Stimulated activated CD4-positive, alpha-beta T cell treated with anti-CD3 and anti-CD28 coated beads, Interleukin-4, amount 100 ng/mL, for 24 hours (primary cell): Measurements from ENCODE around the gene ALKBH2.

ENCODE experiments used
- DNase-seq: peaks from one replicate; pipeline ENCODE4 v3.0.0-alpha.2; 2020

The ALKBH2 gene

GRCh38 chr12:109113661-109114321 lies 20.5 kb upstream of the ALKBH2 start:
- no peak for DNase-seq

DNA sequence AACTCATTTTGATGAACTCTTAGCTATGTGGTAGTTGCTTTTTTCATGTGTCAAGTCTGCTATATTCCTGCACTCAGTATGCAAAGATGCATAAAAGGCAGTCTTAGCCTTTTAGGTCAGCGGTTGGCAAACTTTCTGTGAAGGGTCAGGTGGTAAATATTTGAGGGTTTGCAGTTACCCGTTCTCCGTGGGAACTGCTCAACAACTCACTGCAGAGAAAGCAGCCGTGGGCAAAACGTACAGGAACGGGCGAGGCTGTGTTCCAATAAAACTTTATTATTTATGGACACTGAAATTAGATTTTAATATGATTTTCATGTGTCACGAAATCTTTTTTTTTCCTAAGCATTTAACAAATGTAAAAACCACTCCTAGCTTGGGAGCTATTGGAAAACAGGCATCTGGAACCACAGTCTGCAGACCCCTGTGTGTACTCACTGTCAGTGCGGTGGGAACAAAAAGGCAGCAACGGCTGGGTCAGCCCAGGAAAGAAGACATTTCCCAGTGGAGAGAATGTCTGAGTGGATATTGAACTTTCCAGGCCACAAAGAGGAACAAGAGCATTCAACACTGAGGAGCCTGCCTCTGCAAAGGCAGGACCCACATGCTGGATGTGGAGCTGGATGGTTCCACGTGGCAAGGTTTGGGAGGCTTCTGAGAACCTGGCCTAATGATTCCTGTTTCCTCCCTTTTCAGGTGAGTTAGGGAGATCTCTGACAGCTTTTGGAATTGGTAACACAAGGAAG lies 19.6 kb upstream of the ALKBH2 start:
- no peak for DNase-seq

DNA sequence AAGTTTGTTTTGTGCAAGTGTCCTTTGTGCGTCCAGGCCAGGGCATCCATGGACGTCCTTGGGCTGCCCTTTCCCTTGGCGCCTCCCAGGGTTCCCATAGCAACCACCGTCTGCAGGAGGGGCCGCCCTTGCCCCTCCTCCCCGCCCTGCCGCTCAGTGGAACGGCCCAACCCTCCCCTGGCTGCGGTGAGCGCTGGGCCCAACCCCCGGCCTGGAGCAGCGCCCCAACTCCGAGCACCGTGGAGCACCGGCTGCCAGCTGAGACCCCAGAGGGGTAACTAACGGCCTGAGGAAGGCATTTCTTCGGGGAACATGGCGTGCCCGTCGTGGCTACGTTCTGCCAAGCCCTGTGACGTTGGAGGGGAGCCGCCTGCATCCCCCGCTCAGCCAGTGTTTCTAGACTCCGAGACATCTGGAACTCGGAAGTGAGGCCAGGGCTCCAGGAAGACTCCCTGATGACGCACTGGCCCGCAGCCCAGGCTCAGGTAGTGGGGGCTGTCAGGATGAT lies 17.8 kb upstream of the ALKBH2 start:
- peak; percentile 43 for DNase-seq

DNA sequence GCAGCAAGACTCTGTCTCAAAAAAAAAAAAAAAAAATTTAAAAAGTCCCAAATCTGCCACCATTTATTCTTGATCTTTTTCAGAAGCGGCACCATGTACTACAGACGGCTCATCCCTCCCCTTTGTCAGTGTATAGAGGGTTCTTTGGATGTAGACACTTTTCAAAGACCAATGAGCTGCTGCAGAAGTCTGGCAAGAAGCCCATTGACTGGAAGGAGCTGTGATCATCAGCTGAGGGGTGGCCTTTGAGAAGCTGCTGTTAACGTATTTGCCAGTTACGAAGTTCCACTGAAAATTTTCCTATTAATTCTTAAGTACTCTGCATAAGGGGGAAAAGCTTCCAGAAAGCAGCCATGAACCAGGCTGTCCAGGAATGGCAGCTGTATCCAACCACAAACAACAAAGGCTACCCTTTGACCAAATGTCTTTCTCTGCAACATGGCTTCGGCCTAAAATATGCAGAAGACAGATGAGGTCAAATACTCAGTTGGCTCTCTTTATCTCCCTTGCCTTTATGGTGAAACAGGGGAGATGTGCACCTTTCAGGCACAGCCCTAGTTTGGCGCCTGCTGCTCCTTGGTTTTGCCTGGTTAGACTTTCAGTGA lies 16.6 kb upstream of the ALKBH2 start:
- DNase-seq: no peak

GRCh38 chr12:109105176-109105575 lies 11.9 kb upstream of the ALKBH2 start:
- no peak for DNase-seq

DNA sequence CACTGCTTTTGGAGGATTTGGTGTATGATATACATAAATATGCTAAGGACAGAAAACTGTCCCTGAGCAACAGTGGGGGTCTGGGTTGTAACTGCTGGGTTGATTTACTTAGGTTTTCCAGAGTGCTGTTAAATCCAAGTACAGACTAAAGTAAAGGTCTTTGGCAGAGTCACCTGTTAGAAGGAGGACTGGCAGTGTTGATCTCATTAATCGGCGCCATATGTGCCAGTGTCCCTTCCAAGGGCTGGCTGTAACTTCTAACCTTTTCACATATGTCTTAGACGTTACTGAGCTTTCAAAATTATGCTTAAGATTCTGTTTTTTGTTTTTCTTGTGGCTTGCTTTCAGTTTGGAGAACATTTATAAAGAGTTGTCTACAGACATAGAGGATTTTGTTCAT lies 9.2 kb upstream of the ALKBH2 start:
- no peak for DNase-seq

- DNase-seq: no peak
Measured at GRCh38 chr12:109100741-109101140, 7.5 kb upstream of the ALKBH2 start.

DNA sequence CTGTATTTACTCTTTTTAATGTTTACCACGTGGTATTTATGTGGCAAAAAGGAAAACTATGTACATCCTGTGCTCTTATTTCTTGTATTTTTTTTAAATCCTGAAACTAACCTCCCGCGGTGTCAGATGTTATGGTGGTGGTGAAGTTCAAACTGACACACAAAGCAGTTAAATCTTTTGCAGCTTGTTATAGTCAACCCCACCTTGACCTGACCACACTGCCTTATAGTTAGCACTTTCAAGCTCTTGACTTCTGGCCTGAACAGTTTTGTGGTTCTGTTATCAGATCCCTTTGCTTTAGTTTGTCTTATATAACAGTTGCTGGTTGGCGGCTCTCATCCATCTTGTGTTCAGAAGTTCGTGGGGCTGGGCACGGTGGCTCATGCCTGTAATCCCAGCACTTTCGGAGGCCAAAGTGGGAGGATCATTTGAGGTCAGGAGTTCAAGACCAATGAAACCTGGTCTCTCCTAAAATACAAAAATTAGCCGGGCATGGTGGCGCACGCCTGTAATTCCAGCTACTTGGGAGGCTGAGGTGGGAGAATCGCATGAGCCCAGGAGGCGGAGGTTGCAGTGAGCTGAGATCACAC lies 6.3 kb upstream of the ALKBH2 start:
- DNase-seq: no peak

DNA sequence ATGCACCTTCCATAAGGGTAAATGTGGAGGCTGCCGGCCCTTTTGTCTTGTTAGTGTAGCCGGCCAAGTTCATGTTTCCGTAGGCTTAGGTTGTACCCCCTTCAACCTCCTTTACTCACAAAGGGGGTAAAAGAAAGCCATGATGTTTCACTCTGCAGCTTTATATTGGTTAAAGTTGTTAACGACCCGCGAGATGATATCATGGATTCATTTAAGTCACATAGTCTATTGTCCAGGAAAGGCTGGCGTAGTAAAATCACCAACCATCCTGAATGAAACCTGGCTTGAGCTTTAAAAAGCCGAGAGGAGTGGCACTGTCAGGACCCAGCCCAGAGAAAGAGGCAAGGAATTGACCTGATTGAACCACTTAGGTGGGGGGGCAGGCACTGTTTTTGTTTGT lies 5.4 kb upstream of the ALKBH2 start:
- no peak for DNase-seq

DNA sequence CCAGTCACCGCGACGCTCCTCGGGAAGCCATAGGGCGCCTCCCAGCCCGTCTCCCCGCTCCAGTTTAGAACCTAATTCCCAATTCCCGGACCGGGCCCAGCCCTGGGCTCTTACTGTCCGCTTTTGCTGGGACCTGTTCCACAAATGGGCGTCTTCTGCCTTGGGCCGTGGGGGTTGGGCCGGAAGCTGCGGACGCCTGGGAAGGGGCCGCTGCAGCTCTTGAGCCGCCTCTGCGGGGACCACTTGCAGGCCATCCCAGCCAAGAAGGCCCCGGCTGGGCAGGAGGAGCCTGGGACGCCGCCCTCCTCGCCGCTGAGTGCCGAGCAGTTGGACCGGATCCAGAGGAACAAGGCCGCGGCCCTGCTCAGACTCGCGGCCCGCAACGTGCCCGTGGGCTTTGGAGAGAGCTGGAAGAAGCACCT lies 4.9 kb upstream of the ALKBH2 start:
- DNase-seq: no peak

- peak; percentile 98 for DNase-seq
Measured at GRCh38 chr12:109097435-109098182, 4.3 kb upstream of the ALKBH2 start, which contains the start of gene UNG. UNG (plus strand) TSS chr12:109097597; CDS start chr12:109097680, 83 bp downstream.

GRCh38 chr12:109097140-109097434 lies 3.8 kb upstream of the ALKBH2 start:
- DNase-seq: no peak

- no peak for DNase-seq
Measured at GRCh38 chr12:109092497-109093021, 713 bp downstream of the ALKBH2 start.

DNA sequence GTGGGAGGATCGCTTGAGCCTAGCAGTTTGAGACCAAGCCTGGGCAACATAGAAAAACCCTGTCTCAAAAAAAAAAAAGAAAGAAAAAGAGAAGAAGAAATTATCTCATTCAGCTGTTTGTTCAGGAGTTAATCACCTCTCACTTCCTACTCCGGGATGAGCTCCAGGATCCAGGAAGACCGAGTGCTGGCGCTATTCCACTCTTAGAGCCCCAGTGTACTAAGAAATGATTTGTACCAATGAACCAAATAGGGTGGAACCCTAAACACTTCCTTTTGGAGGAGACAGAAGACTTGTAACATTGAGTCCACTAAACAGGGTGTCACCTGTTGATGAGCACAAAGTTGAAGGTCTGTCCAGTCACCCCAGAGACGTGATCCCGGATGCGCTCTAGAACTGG lies 3.6 kb downstream of the ALKBH2 start:
- no peak for DNase-seq

GRCh38 chr12:109088818-109089217 lies 4.5 kb downstream of the ALKBH2 start:
- no peak for DNase-seq

DNA sequence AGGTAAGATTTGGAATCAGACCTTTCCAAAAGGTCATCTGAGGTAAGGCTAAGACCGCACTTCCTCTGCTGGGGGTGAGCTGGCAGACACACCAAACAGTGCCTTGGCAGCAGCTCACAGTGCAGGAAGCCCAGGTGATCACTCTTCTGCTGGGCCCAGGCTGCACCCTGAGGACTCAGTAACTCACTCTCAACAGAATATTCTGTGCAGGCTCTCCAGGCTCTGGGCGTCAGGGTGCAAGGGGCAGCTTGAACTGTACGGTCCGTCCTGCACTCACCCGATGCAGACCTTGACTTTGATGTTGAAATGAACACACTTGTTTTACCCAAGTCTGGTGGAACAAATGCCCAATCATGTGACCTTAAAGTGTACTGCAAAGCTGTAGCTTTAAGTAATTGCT lies 6.0 kb downstream of the ALKBH2 start:
- DNase-seq: no peak

- DNase-seq: no peak
Measured at GRCh38 chr12:109085590-109085989, 7.7 kb downstream of the ALKBH2 start.

DNA sequence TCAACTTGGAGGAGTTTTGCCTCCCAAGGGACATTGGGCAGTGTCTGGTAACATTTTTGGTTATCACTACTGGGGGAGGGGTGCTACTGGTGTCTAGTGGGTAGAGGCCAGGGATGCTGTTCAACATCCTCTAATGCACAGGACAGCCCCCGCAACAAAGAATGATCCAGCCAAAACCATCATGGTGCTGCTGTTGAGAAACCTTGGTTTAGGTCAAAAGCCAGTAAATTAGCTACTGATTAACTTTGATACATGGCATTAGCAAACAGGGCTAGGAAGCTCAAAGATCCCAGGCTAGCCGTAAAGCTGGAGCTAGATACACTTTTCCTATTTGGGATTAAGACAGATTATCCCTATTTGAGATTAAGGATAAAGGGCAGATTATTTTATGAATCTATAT lies 8.8 kb downstream of the ALKBH2 start:
- DNase-seq: no peak

- DNase-seq: no peak
Measured at GRCh38 chr12:109082751-109083150, 10.5 kb downstream of the ALKBH2 start.

DNA sequence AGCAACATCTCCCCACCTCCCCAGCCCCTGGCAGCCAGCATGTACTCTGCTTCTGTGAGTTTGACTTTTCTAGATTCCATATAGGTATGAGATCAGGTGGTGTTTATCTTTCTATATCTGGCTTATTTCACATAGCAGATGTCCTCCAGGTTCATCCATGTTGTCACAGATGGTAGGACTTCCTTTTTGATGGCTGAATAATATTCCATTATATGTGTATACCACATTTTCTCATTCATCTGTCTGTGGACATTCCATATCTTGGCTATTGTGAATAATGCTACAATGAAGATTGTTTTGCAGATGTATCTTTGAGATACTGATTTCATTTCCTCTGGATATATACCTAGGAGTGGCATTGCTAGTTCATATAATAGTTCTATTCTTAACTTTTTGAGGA lies 18.4 kb downstream of the ALKBH2 start:
- DNase-seq: no peak

- DNase-seq: no peak
Measured at GRCh38 chr12:109069307-109070271, 23.7 kb downstream of the ALKBH2 start.

DNA sequence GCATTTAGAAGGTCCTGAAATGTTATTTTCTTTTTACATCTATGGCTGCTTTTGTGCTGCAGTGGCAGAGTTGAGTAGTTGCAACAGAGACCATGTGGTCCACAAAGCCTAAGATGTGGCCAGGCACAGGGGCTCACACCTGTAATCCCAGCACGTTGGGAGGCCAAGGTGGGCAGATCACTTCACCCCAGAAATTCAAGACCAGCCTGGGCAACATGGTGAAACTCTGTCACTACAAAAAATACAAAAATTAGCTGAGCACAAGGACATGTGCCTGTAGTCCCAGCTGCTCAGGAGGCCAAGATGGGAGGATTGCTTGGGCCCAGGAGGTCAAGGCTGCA lies 27.4 kb downstream of the ALKBH2 start:
- DNase-seq: no peak
